BJ (cell line): ENCODE measurements around the gene TANGO2. TPM values are rescaled to one million over a fixed set of nuclear protein-coding genes. Genes with fewer than 3 reads are reported as not detected.

Source experiments
- CTCF ChIA-PET: fragments of 350-600 bp; formaldehyde crosslinking; extraction: SDS; loops from one replicate; lab custom pipeline; 2021; ENCODE audit warnings: antibody characterized with exemption, inconsistent platforms; lab: Yijun Ruan, JAX
- POLR2A ChIA-PET: fragments of 300-600 bp; sonication (Branson Sonifier 250); formaldehyde crosslinking; extraction: SDS; loops from one replicate; lab custom pipeline; 2021; ENCODE audit warnings: antibody characterized with exemption; lab: Charles Lee
- DNase-seq: peaks from one replicate; pipeline ENCODE4 v3.0.0-alpha.2; 2011; ENCODE audit warnings: low read depth
- H3K27me3 ChIP-seq: 2 replicates; pipeline ENCODE4 v1.6.0; 2011; ENCODE audit warnings: low read length; ENCODE audit not compliant: control insufficient read depth, insufficient read depth
- H3K36me3 ChIP-seq: 2 replicates; pipeline ENCODE4 v1.5.1; 2011; ENCODE audit warnings: low read length; ENCODE audit not compliant: control insufficient read depth, insufficient read depth
- H3K4me3 ChIP-seq: 2 replicates; pipeline ENCODE4 v1.5.1; 2011; ENCODE audit warnings: low read depth, mild to moderate bottlenecking, control low read depth, low read length
- polyA plus RNA-seq: library from polyadenylated mRNA; depleted of rRNA; stranded (reverse); fragments of >200 nt; gene quantifications from 2 replicates; pipeline ENCODE4 v1.2.3, GENCODE V29; 2011
- TF ChIP-seq, protein P1 (sequence below): IDR thresholded peaks from 2 replicates; pipeline ENCODE4 v1.5.1; 2011; ENCODE audit warnings: low read depth, mild to moderate bottlenecking, control low read depth, inconsistent platforms, low read length, moderate library complexity; ENCODE audit not compliant: insufficient read depth

The TANGO2 gene
- polyA plus RNA-seq, 1 experiment = 51.7 TPM

DNA sequence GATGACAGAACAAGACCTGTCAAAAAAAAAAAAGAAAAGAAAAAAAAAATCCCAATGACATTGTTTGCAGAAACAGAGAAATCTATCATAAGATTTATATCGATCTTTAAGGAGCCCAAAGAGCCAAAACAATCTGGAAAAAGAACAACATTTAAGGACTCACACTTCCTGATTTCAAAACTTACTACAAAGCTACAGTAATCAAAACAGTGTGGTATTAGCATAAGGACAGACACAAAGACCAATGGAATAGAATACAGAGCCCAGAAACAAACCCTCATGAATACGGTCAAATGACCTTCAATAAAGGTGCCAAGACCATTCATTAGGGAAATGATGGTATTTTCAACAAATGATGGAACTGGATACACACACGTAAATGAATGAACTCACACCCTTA lies 16.4 kb upstream of the TANGO2 start:
- POLR2A ChIA-PET = no interaction called here
- no peaks in the 10 kb centered on the region for H3K36me3 ChIP-seq
- no peak for DNase-seq
- CTCF ChIA-PET = interaction anchor here (0.6 kb wide), 1 partner anchor 243 kb away, joined by 4 read pairs; no protein-coding TSS in a partner anchor
- TF ChIP-seq, protein P1, sequence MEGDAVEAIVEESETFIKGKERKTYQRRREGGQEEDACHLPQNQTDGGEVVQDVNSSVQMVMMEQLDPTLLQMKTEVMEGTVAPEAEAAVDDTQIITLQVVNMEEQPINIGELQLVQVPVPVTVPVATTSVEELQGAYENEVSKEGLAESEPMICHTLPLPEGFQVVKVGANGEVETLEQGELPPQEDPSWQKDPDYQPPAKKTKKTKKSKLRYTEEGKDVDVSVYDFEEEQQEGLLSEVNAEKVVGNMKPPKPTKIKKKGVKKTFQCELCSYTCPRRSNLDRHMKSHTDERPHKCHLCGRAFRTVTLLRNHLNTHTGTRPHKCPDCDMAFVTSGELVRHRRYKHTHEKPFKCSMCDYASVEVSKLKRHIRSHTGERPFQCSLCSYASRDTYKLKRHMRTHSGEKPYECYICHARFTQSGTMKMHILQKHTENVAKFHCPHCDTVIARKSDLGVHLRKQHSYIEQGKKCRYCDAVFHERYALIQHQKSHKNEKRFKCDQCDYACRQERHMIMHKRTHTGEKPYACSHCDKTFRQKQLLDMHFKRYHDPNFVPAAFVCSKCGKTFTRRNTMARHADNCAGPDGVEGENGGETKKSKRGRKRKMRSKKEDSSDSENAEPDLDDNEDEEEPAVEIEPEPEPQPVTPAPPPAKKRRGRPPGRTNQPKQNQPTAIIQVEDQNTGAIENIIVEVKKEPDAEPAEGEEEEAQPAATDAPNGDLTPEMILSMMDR = no peak
- H3K27me3 ChIP-seq = no peaks in the 10 kb centered on the region; the same call in 1 of the 2 replicates
- H3K4me3 ChIP-seq = no peak overlapping the region

DNA sequence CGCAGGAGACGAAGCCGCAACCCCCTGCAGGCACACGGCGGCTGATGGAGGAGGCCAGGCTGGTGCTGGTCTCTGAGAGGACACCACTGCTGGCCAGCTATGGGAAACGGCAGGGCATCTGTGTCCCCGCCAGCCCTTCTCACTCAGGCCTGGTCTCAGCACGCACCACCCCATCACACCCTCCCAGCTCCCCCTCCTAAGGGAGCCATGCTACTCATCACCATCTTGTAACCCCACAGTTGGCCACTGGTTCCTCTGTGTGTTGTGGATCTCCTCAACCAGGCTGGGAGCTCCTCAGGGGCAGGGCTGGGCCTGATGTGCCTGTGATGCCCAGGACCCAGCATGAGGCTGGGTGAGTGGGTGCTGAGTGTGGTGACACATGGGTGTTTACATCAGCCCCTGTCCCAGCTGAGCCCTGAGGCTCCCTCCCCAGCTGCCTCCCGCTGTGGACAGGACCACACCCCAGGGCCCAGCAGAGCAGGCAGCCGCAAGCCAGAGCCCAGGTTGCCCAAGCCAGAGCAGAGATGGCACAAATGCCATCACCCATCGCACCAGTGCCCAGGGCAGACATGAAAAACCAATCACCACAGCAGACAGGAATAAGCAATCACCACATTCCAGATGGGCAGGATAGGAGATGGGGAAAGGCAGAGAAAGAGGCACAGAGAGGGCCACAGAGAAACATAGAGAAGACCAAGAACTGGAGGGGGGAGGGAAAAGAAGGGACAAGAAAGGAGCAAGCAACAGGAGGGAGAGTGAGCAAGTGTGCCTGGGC lies 12.5 kb upstream of the TANGO2 start:
- ChIA-PET POLR2A (no interaction called here), CTCF (no interaction called here)
- TF ChIP-seq, protein P1 = no peak
- no peak for DNase-seq
- Histone ChIP-seq H3K36me3 (no peaks in the 10 kb centered on the region), H3K4me3 (no peak overlapping the region), H3K27me3 (no peaks in the 10 kb centered on the region; the same call in 1 of the 2 replicates)

DNA sequence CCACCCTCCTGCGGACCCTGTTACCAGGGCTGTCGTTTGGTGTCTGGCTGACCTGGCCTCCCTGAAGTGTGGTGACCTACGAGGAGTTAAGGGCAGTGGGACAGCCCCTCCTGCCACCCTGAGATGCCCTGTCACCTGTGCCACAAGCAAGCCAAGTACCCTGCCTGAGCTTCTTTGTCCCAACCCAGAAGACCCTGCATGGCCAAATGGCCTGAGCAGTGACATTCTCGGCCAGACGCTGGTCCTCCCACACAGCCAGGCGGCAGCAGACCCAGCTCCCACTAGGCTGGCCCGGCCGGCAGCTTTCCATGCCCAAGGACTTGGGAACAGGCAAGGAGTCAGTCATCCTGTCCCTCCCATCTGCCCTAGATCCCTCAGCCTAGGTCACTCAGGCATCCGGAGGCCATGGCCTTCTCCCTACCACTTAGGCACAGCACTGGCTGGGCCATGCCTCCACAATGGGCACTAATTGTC lies 11.9 kb upstream of the TANGO2 start:
- no peaks in the 10 kb centered on the region for H3K36me3 ChIP-seq
- CTCF ChIA-PET = no interaction called here
- POLR2A ChIA-PET = no interaction called here
- no peak overlapping the region for H3K4me3 ChIP-seq
- TF ChIP-seq, protein P1 = no peak
- no peaks in the 10 kb centered on the region; the same call in 1 of the 2 replicates for H3K27me3 ChIP-seq
- no peak for DNase-seq

DNA sequence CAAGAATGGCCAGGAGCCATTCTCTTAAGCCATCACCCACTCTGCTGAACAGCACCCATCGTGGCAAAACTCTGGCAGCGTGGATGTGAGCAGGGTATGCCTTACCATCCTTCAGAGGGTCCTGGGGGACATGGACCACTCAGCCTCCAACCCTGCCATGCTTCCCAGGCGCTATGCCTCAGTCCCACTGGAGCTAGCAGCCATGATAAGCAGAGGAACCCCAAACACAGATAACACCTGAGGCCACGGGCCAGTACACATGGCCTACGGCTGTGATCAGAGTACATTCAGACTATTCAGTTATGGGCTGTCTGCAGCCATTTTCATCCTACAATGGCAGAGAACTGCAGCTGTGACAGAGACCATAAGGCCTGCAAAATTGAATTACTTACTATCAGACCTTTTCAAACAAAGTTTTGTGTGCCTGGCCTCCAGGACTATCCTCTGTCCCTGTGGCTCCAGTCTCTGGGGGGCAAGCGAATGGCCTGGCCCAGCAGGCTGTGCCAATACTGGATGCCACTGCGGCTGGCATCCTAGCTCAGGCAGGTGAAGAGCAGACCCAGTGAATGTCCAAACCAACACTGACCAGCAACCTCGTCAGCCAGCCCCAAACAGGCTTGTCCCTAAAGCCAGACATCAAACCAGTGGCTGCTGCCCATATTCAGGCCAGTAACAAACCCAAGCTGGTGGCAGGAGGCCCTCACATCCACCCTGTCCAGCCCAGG lies 11.2 kb upstream of the TANGO2 start:
- TF ChIP-seq, protein P1 = no peak
- CTCF ChIA-PET = interaction anchor here (0.8 kb wide), 1 partner anchor 12 kb away, joined by 3 read pairs; no protein-coding TSS in a partner anchor
- no peaks in the 10 kb centered on the region; the same call in 1 of the 2 replicates for H3K27me3 ChIP-seq
- POLR2A ChIA-PET = no interaction called here
- no peak overlapping the region for H3K4me3 ChIP-seq
- DNase-seq = no peak
- H3K36me3 ChIP-seq = no peaks in the 10 kb centered on the region
